GM19025 (cell line): ENCODE results near the gene TGM2.

Experiments used
- ATAC-seq: cut with Tn5 transposase; IDR thresholded peaks from one replicate; pipeline ENCODE4 v1.9.1; 2021; ENCODE audit warnings: mild to moderate bottlenecking, low read depth, moderate library complexity; ENCODE audit not compliant: unreplicated experiment

The TGM2 gene

DNA sequence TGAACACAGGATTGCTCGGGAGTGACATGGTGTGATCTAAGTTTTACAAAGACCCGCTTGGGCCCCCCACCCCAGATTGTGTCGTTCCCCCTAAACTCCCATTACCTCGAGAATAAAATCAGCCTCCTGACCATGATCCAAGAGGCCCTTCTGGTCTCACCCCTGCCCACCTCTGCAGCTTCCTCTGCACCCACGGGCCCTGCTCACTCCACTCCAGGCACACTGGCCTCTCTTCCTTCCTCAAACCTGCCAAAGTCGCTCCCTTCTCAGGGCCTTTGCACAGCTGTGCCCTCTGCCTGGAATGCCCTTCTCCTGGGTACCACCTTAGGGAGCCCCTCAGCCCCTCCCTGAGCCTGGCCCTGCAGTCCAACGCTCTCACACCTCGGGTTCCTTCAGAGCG lies 17.9 kb downstream of the TGM2 start:
- no peak for ATAC-seq

GRCh38 chr20:38146628-38147027 lies 18.4 kb downstream of the TGM2 start:
- no peak for ATAC-seq

DNA sequence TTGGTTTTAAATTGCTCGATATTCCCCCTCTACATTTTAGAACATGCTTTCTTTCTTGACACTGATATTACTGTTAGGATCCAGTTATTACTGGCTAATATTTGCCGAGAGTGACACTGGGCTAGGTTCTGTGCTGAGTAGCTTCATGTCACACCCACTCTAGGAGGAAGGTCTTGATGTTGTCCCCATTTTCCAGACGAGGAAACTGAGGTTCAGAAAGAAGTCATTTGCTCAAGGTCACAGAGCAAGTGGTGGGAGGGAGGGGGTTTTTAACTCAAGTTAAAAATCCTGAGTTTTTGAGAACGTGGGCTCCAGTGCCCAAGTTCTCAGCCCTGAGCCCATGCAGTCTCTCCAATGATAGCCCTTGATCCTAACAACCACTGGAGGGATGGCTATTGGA lies 18.9 kb downstream of the TGM2 start:
- no peak for ATAC-seq

GRCh38 chr20:38145729-38146075 lies 19.4 kb downstream of the TGM2 start:
- no peak for ATAC-seq

DNA sequence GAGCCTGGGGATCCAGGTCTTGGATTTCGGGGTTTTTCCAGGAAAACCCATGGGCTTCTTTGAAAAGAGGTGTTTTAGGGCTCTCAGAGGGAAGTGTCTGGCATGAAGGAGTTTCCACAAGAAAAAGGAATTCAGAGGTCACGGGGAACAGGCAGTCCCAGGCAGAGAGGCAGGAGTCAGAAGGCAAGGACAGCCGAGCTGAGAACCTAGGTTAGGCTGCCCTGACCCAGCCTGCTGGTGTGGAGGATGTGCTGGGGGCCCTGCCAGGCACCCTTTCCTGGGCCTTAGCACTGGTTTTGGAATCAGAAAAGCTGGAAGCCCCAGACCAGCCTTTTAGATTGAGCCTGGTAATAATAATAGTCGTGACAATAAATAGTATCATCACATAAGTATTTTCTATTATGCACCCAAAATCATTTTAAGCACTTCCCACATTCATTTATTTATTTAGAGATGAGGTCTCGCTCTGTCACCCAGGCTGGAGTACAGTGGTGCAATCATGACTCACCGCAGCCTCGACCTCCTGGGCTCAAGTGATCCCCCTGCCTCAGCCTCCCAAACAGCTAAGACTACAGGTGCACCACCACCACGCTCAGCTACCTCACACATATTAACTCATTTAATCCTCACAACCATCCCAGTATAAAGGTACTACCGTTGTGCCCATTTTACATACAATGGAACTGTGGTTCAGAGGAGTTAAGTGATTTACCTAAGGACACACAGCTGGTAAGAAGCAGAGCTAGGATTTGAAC lies 19.9 kb downstream of the TGM2 start:
- no peak for ATAC-seq

GRCh38 chr20:38144598-38144973 lies 20.5 kb downstream of the TGM2 start:
- no peak for ATAC-seq

- ATAC-seq, result no peak
These were observed 21.2 kb downstream of the TGM2 start for GRCh38 chr20:38143646-38144554.

- ATAC-seq, result no peak
These were observed 21.8 kb downstream of the TGM2 start for GRCh38 chr20:38143238-38143645.

DNA sequence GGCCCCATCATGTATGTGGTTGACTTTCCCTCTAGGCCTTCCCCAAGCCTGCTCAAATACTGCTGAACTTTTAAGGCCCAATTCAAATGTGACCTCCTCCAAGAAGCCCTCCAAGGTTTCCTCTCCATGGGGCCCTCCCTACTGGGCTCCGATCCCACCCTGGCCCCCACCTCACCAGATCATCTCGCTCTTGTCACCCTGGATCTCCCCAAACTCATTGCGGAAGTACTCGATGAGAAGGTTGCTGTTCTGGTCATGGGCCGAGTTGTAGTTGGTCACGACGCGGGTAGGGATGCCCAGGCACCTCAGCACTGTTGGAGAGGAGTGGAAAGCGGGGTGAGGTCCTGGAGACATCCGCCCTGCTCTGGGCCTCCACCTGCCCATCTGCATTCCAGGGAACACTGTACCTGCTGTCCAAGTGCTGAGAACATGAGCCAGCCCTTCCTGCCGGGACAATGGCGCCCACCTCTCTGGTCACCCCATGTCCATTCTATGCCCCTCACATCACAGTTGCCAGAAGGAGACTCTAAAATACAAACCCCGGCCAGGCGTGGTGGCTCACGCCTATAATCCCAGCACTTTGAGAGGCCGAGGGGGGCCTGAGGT lies 23.1 kb downstream of the TGM2 start:
- ATAC-seq, result no peak

DNA sequence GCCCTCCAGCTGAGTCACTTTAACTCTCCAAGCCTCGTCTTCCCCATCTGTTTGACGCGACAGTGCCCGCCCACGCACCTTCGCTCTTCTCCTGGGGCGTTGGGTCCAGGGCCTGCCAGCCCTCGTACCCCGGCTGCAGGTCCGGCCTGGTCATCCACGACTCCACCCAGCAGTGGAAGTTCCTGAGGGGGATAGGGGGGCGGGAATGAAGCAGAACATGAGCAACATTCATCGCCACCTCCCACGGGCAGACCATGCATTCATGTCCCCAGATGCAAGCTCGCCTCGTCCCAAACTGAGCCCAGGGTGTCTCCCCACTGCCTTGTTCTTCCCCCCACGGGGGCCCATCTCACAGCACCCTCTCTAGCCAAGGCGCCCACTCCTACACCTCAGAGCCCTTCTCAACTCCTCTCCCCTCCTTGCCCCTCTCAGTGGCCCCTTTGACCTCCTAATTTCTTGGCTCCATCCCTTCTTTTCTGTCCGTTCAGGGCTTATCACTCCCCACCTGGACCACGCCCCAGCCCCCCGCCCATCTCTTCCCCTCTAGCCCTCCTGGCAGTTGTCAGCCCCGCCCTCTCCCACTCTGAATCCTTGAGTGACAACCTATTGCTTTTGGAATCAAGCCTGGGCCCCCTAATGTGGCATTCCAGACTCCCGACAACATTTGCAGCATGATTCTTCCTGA lies 23.7 kb downstream of the TGM2 start:
- ATAC-seq, result no peak

DNA sequence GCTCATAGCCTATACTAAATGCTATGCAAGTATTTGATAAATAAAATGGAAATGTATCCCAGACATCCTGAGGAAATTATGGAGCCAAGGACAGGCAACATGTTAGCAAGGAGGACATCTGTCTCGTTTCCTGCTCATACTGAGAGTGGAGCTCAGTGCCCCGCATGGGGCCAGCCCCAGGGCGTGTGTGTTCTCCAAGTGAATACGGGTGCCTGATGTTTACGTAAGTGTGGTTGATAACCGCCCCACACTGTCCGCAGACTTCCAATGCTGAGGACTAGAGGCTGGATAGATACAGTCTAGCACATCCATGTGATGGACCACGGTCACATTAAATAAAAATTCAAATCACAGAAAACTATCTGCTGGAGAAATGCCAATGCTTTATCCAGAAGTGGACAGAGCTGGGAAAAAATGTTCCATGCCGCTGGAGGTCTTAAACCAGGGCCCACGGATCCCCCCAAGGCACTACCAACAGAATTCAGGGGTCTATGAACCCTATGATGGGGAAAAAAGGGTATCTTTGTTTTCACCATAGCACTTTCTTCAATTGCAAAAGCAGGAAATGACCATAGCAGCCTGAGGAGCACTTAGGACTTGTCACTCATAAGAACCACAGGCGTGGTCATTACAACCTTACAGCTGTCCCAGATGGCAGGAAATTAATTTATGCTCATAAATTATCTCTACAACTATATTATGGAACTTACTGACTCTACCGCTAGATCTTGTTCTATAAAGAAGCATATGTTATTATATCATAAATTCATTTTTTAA lies 24.9 kb downstream of the TGM2 start:
- no peak for ATAC-seq

DNA sequence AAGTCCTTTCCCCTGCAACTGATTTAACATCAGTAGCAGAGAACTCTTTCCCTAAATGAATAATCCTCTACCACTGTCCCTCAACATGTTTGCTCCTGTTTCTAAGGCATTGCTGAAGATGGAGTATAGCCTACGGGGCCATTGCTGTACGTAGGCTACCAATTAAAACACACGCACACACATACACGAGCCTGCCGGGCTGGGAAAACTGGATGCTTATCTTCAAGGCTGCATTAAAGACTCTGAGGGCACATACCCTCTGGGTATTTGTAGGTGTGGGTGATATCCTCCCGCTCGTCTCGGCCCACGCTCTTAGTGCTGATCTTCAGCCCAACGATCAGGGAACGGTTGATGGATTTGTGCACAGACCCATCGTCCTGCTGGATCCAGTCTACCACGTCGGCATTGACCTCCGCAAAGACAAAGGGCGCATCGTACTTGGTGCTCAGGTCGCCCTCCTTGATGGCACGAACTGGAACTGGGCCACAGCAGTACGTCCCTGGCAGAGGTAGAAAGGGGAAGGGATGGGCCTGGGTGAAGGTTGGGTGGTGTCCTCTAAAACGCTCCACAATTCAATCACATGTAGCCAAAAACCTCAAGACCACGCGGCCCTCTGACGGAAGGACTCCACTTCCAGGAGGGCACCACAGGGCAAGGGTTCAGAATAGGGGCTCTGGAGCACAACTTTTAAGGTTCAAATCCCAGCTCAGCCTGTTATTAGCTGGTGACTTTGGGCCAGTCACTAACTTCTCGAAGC lies 25.7 kb downstream of the TGM2 start:
- ATAC-seq, result no peak

GRCh38 chr20:38138086-38138778 lies 26.8 kb downstream of the TGM2 start:
- ATAC-seq, result no peak

- no peak for ATAC-seq
These were observed 27.5 kb downstream of the TGM2 start for GRCh38 chr20:38137441-38138037.

- no peak for ATAC-seq
These were observed 28.4 kb downstream of the TGM2 start for GRCh38 chr20:38136421-38137245.

- ATAC-seq, result no peak
These were observed 29.2 kb downstream of the TGM2 start for GRCh38 chr20:38135651-38136420.

- ATAC-seq, result no peak
These were observed 29.8 kb downstream of the TGM2 start for GRCh38 chr20:38135271-38135650.
